HG02852 (cell line): ENCODE results near the gene TNK2.
"Not testable (repeated sequence)": the region's sequence is repeated elsewhere in the genome, so short reads cannot be mapped to it uniquely, and the experiment has no call there.

ENCODE experiments used
- ATAC-seq: cut with Tn5 transposase; IDR thresholded peaks from one replicate; pipeline ENCODE4 v1.9.1; 2021; ENCODE audit warnings: mild to moderate bottlenecking, moderate library complexity; ENCODE audit not compliant: unreplicated experiment

Gene TNK2

DNA sequence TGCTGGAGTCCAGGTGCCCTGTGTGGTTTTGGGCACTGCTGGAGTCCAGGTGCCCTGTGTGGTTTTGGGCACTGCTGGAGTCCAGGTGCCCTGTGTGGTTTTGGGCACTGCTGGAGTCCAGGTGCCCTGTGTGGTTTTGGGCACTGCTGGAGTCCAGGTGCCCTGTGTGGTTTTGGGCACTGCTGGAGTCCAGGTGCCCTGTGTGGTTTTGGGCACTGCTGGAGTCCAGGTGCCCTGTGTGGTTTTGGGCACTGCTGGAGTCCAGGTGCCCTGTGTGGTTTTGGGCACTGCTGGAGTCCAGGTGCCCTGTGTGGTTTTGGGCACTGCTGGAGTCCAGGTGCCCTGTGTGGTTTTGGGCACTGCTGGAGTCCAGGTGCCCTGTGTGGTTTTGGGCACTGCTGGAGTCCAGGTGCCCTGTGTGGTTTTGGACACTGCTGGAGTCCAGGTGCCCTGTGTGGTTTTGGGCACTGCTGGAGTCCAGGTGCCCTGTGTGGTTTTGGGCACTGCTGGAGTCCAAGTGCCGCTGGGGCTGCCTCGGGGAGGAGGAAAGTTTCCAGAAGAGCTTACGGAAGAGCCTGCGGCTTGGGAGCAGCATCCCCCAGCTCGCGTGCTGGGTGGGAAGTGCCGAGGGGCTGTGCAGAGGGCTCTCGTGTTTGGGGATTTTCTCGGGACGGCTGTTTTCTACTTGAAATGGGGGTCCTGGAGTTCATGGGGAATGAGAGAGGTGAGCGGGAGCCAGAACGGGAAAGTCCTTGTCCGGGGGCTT, 83.7 kb downstream of the TNK2 start:
- ATAC-seq: not testable (repeated sequence)

DNA sequence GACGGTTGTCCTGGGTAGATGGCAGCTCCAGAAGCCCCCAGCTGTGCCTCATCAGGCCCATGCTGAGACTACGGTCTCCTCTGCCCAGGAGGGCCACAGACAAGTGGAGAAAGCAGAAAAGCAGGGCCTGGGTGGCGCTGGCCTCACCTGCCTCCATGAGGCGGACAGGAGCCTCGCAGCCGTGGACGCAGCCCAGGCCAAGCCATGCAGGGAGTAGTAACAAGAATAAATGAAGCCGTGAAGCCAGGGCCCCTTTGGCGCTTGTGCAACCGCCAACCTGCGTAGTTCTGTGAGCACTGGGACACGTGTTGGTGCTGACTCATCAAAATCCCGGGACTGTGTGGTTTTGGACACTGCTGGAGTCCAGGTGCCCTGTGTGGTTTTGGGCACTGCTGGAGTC, 84.4 kb downstream of the TNK2 start:
- no peak for ATAC-seq

- ATAC-seq: no peak
These were observed 85.1 kb downstream of the TNK2 start for GRCh38 chr3:195823280-195823679.

- no peak for ATAC-seq
These were observed 86.1 kb downstream of the TNK2 start for GRCh38 chr3:195822131-195822696.

GRCh38 chr3:195821403-195822130, 86.8 kb downstream of the TNK2 start:
- ATAC-seq: no peak

DNA sequence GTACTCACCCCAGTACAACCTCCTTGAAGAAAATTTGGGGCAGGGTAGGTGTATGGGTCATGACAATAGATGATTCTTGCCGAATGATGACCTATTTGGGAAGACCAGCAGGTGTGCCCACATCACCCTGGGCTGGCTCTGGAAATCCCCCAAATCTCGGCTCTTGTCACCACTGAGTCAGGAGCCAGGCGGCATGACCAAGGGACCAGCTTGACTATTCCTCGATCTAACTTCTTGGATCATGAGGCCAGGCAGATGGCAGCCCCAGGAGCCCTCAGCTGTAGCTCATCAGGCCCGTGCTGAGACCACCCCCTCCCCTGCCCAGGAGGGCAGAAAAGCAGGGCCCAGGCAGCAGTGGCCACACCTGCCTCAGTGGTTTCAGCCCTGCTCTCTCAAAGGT, 87.5 kb downstream of the TNK2 start:
- ATAC-seq: no peak

GRCh38 chr3:195820186-195820585, 88.2 kb downstream of the TNK2 start:
- no peak for ATAC-seq

DNA sequence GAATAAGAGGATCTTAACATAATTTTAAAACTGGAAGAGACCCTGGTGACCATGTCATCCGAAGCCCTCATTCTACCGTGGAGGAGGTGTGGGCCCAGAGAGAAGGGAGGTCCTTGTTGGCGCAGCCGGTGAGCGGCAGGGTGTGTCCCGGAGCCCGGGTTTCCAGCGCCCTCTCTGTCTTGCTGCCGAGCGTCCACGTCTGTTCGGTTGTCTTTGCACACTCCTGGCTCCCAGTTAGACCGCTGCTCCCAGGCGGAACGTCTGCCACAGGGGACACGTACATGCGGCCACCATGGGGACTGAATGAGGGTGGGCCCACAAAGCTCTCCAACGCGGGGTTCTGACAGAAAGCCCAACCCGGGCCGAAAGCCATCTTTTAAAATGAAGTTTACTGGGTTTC, 90.0 kb downstream of the TNK2 start:
- no peak for ATAC-seq

GRCh38 chr3:195817578-195818135, 90.7 kb downstream of the TNK2 start:
- no peak for ATAC-seq

DNA sequence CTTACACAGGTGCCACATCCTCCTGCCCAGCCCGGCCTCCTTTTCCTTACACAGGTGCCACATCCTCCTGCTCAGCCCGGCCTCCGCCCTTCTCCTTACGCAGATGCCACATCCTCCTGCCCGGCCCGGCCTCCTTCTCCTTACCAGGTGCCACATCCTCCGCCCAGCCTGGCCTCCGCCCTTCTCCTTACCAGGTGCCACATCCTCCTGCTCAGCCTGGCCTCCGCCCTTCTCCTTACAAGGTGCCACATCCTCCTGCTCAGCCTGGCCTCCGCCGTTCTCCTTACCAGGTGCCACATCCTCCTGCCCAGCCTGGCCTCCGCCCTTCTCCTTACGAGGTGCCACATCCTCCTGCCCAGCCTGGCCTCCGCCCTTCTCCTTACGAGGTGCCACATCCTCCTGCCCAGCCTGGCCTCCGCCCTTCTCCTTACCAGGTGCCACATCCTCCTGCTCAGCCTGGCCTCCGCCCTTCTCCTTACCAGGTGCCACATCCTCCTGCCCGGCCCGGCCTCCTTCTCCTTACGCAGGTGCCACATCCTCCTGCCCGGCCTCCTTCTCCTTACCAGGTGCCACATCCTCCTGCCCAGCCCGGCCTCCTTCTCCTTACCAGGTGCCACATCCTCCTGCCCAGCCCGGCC, 92.0 kb downstream of the TNK2 start:
- ATAC-seq: not testable (repeated sequence)

- ATAC-seq: no peak
These were observed 93.1 kb downstream of the TNK2 start for GRCh38 chr3:195815169-195815771.

DNA sequence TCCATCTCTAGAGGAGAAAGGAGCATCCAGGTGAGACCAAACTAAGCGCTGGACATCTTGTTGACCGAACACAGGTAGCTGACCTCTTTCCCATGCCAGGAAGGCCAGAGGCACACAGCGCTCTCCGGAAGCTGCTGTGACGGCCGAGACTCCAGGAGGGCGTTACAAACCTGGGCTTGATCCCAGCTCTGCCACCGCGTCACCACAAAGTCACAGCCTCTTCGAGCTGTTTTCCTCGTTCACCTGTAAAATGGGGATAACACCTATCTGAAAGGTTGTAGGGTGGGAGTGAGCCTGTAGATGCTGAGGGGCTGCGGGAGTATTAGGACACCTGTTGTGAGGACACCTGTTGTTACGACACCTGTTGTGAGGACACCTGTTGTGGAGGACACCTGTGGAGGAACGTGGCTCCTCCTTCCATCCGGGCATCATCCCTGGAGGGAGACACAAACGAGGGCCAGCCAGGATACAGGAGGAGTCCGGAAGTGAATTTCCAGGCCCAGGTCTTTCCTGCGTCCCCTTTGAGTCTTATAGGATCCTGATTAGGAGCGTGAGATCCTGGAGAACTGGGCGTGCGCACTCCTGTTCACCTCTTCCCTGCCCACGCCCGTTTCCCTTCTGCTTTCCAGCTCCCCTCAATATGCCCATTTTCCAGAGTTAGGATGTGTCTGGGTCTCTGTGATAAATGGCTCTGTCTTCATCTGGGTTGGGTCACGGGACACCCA, 94.3 kb downstream of the TNK2 start:
- no peak for ATAC-seq
